DOHH2 (cell line): Measurements from ENCODE around the gene AP3D1.

Experiments
- CTCF ChIP-seq: fragments of 200-600 bp; sonication (generic); IDR thresholded peaks from one replicate; pipeline ENCODE4 v1.5.1; 2014; ENCODE audit warnings: antibody characterized with exemption, mild to moderate bottlenecking, low read depth, low read length; ENCODE audit not compliant: poor library complexity, severe bottlenecking
- EZH2phosphoT487 ChIP-seq: fragments of 200-600 bp; sonication (generic); IDR thresholded peaks from 2 replicates; pipeline ENCODE4 v1.6.1; 2017; ENCODE audit warnings: borderline replicate concordance, mild to moderate bottlenecking, antibody characterized with exemption, low read length, moderate library complexity, mixed read lengths

- TF ChIP-seq CTCF: no peak
- no peak for TF ChIP-seq EZH2phosphoT487
Observed at GRCh38 chr19:2059422-2060201, 91.8 kb downstream of the AP3D1 start.
